Endodermal cell (in vitro differentiated cells): ENCODE data around the gene CHN1. TPM values are rescaled to one million over a fixed set of nuclear protein-coding genes. Genes with fewer than 3 reads are reported as not detected.

ENCODE experiments used
- DNase-seq: peaks from one replicate; pipeline ENCODE4 v3.0.0-alpha.2; 2017
- H3K27ac ChIP-seq: 2 replicates; pipeline ENCODE4 v1.5.1; 2013; ENCODE audit warnings: mild to moderate bottlenecking, low read depth, low read length, moderate library complexity
- H3K27me3 ChIP-seq: 2 replicates; pipeline ENCODE4 v1.6.1; 2013; ENCODE audit warnings: mild to moderate bottlenecking, low read length, moderate library complexity; ENCODE audit not compliant: insufficient read depth, control insufficient read depth, poor library complexity, severe bottlenecking
- H3K36me3 ChIP-seq: 2 replicates; pipeline ENCODE4 v1.7.0; 2013; ENCODE audit warnings: mild to moderate bottlenecking, low read length, moderate library complexity; ENCODE audit not compliant: control insufficient read depth, insufficient read depth
- H3K4me1 ChIP-seq: one replicate; pipeline ENCODE4 v1.7.0; 2013; ENCODE audit warnings: low read length; ENCODE audit not compliant: control insufficient read depth, insufficient read depth
- H3K4me3 ChIP-seq: 2 replicates; pipeline ENCODE4 v1.5.1; 2013; ENCODE audit warnings: mild to moderate bottlenecking, low read length, moderate library complexity
- H3K9ac ChIP-seq: 2 replicates; pipeline ENCODE4 v1.6.1; 2013; ENCODE audit warnings: mild to moderate bottlenecking, low read length, moderate library complexity; ENCODE audit not compliant: poor library complexity, severe bottlenecking; ENCODE audit errors: extremely low read depth
- H3K9me3 ChIP-seq: 2 replicates; pipeline ENCODE4 v1.6.1; 2013; ENCODE audit warnings: mild to moderate bottlenecking, low read length, moderate library complexity; ENCODE audit not compliant: control insufficient read depth
- H3K27ac Mint-ChIP-seq: 2 replicates; pipeline ENCODE4 v1.8.0; 2020; ENCODE audit warnings: mixed read lengths
- H3K27me3 Mint-ChIP-seq: 2 replicates; pipeline ENCODE4 v1.8.0; 2021; ENCODE audit warnings: mild to moderate bottlenecking, mixed read lengths; ENCODE audit not compliant: insufficient read depth
- H3K36me3 Mint-ChIP-seq: 2 replicates; pipeline ENCODE4 v1.8.0; 2020; ENCODE audit warnings: low read depth, mixed read lengths
- H3K4me1 Mint-ChIP-seq: 2 replicates; pipeline ENCODE4 v1.8.0; 2020; ENCODE audit warnings: mixed read lengths
- H3K4me3 Mint-ChIP-seq: 2 replicates; pipeline ENCODE4 v1.8.0; 2020; ENCODE audit warnings: mild to moderate bottlenecking, moderate library complexity, mixed read lengths
- H3K9me3 Mint-ChIP-seq: 2 replicates; pipeline ENCODE4 v1.8.0; 2020; ENCODE audit warnings: mild to moderate bottlenecking, mixed read lengths
- CTCF ChIP-seq: fragments of 200-600 bp; sonication (generic); conservative IDR thresholded peaks from 2 replicates; pipeline ENCODE4 v1.5.0; 2021; ENCODE audit warnings: antibody characterized with exemption, mild to moderate bottlenecking
- WGBS, 2 experiments: methylation state at CpG; one replicate each; pipeline versions ENCODE4 v1.1.5 to v1.1.7; 2013; ENCODE audit warnings: missing lambda C conversion rate in 2 of 2, mixed read lengths in 1 of 2; ENCODE audit not compliant: insufficient coverage in 1 of 2, insufficient read length in 1 of 2; 5-methylcytosine and 5-hydroxymethylcytosine counted together
- total RNA-seq, 2 donors: library from RNA; stranded (reverse); fragmentation: NEBNext Ultra II Directional in 1 of 2; extraction: Animal tissue kit (Norgen Biotek cat#: 25700) in 1 of 2; gene quantifications; 2 replicates in 1 of 2; 3 replicates in 1 of 2; pipeline ENCODE4 v1.2.1, GENCODE V29; 2021

CHN1 gene
- total RNA-seq, 2 donors from 2014 or later: 24.3 to 28.8 TPM

GRCh38 chr2:174785481-174785880, 219.7 kb downstream of the CHN1 start:
- Mint-ChIP-seq H3K27ac (no peak overlapping the region), H3K4me1 (peaks cover 7% of the 10 kb centered on the region), H3K9me3 (no peaks in the 10 kb centered on the region), H3K4me3 (no peak overlapping the region), H3K36me3 (no peaks in the 10 kb centered on the region), H3K27me3 (no peaks in the 10 kb centered on the region)
- TF ChIP-seq CTCF: no peak
- Histone ChIP-seq H3K27ac (no peak overlapping the region), H3K36me3 (no peaks in the 10 kb centered on the region), H3K4me1 (no peaks in the 10 kb centered on the region), H3K9ac (no peak overlapping the region), H3K9me3 (no peaks in the 10 kb centered on the region), H3K4me3 (no peak overlapping the region), H3K27me3 (no peaks in the 10 kb centered on the region)
- 92 to 100% methylated on average over 2 to 3 of the region's 3 CpGs for WGBS, 2 experiments
- DNase-seq: peak; percentile 3

- no peak for DNase-seq
- H3K4me3 ChIP-seq: no peak overlapping the region
- no peak overlapping the region for H3K27ac Mint-ChIP-seq
- no peak overlapping the region for H3K27ac ChIP-seq
- no peaks in the 10 kb centered on the region for H3K9me3 ChIP-seq
- H3K27me3 Mint-ChIP-seq: no peaks in the 10 kb centered on the region
- peaks cover 4% of the 10 kb centered on the region for H3K4me1 Mint-ChIP-seq
- WGBS, 2 experiments: 97 to 99% methylated on average over 3 to 5 of the region's 5 CpGs
- H3K27me3 ChIP-seq: no peaks in the 10 kb centered on the region
- no peak for TF ChIP-seq CTCF
- no peaks in the 10 kb centered on the region for H3K4me1 ChIP-seq
- H3K9me3 Mint-ChIP-seq: no peaks in the 10 kb centered on the region
- no peak overlapping the region for H3K4me3 Mint-ChIP-seq
- H3K36me3 Mint-ChIP-seq: no peaks in the 10 kb centered on the region
- H3K36me3 ChIP-seq: no peaks in the 10 kb centered on the region
- no peak overlapping the region for H3K9ac ChIP-seq
These were observed 220.3 kb downstream of the CHN1 start for GRCh38 chr2:174784909-174785308.

- no peaks in the 10 kb centered on the region for H3K36me3 Mint-ChIP-seq
- no peak for TF ChIP-seq CTCF
- H3K9ac ChIP-seq: no peak overlapping the region
- H3K4me1 Mint-ChIP-seq: peaks cover 7% of the 10 kb centered on the region
- H3K27me3 ChIP-seq: no peaks in the 10 kb centered on the region
- no peak overlapping the region for H3K4me3 ChIP-seq
- H3K36me3 ChIP-seq: no peaks in the 10 kb centered on the region
- no peaks in the 10 kb centered on the region for H3K4me1 ChIP-seq
- no peak overlapping the region for H3K27ac Mint-ChIP-seq
- H3K9me3 Mint-ChIP-seq: no peaks in the 10 kb centered on the region
- 94 to 97% methylated on average over 6 to 7 of the region's 7 CpGs for WGBS, 2 experiments
- no peaks in the 10 kb centered on the region for H3K27me3 Mint-ChIP-seq
- H3K9me3 ChIP-seq: no peaks in the 10 kb centered on the region
- H3K27ac ChIP-seq: no peak overlapping the region
- H3K4me3 Mint-ChIP-seq: no peak overlapping the region
- peak; percentile 18 for DNase-seq
These were observed 220.9 kb downstream of the CHN1 start for GRCh38 chr2:174784316-174784715.
